IPS DF 4.7 (cell line): ENCODE measurements around the gene RAVER1.
"Not testable (repeated sequence)": the region's sequence is repeated elsewhere in the genome, so short reads cannot be mapped to it uniquely, and the experiment has no call there.

Experiments
- DNase-seq: peaks from one replicate; pipeline ENCODE4 v3.0.0-alpha.2; 2013; ENCODE audit warnings: low spot score; ENCODE audit errors: extremely low read depth

The RAVER1 gene, protein sequence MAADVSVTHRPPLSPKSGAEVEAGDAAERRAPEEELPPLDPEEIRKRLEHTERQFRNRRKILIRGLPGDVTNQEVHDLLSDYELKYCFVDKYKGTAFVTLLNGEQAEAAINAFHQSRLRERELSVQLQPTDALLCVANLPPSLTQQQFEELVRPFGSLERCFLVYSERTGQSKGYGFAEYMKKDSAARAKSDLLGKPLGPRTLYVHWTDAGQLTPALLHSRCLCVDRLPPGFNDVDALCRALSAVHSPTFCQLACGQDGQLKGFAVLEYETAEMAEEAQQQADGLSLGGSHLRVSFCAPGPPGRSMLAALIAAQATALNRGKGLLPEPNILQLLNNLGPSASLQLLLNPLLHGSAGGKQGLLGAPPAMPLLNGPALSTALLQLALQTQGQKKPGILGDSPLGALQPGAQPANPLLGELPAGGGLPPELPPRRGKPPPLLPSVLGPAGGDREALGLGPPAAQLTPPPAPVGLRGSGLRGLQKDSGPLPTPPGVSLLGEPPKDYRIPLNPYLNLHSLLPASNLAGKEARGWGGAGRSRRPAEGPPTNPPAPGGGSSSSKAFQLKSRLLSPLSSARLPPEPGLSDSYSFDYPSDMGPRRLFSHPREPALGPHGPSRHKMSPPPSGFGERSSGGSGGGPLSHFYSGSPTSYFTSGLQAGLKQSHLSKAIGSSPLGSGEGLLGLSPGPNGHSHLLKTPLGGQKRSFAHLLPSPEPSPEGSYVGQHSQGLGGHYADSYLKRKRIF

DNA sequence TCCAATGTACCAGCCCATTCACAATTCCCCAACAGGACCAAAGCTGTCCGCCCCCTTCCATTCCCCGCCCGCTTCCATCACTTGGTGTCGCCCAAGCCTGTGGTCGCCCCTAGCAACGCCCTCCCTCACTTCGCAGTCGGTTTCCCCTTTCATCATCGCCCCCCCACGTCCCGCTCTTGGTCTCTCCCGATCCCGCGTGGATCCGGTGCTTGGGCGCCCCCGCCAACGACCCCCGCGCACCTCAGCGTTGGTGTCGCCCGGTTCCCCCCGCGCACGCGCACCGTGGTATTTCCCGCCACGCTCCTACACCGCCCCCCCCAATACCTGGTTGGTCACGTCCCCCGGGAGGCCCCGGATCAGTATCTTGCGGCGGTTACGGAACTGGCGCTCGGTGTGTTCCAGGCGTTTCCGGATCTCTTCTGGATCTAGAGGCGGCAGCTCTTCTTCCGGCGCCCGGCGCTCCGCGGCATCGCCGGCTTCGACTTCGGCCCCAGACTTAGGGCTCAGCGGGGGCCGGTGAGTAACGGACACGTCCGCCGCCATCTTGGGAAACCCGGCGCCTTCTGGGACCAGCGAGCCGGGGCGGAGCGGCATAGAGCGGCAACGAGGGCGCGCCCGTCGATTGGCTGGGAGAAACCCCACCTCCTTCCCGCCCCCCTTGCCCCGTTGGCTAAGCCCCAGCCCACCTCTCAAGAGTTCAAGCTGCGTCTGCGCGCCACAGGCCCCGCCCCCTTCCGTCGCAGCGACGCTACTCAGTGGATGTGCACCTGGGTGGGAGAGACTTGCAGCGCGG is at the start of gene RAVER1:
TSS of gene RAVER1 (minus strand) at position 565 of the 793 bp plus-strand sequence. CDS start at position 543, 22 bp downstream.
- DNase-seq: no peak

DNA sequence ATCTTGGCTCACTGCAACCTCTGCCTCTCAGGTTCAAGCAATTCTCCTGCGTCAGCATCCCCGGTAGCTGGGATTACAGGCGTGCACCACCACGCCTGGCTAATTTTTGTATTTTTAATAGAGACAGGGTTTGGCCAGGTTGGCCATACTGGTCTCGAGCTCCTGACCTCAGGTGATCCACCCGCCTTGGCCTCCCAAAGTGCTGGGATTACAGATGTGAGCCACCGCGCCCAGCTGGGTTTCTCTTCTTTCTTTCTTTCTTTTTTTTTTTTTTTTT is 49.8 kb upstream of the RAVER1 start:
- not testable (repeated sequence) for DNase-seq

DNA sequence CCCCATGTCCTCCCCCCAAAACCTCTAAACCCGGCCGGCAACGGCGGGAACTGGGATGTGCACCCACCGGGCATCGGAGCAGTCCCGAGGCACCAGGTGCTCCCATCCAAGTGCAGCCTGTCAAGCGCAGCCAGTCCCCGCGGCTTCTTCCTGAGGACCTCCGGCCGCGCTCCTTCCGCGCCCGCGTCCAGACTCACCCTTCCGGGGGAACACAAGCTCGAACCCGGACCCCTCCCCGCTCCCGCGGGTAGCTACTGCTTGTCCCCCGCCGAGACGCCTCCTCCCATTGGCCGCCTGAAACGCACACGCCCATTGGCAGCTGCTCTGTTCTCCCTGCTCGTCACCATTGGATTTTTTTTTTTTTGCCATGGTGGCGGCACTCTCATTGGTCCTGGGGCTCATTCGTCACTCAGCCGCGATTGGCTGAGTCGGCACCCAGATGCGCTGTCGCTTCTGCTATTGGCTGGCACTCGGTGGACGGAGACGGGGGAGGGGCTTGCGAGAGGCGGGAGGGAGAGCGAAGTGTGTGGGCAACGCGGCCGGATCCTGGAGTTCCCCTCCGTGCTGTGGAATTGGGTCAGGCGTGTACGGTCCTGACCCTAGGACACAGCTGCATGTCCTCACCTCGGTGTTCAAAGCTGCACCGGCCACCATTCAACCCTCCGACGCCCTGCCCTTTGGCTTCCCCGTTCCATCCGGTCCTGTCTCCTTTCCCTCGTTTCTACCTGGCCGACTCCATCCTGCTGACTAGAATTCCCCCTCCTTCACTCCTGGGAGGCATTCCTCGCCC is 47.2 kb upstream of the RAVER1 start, which contains the start of gene TYK2:
TSS of gene TYK2 (minus strand) at position 260 of the 790 bp plus-strand sequence. CDS start 2,166 bp downstream, outside the sequence.
- no peak for DNase-seq

DNA sequence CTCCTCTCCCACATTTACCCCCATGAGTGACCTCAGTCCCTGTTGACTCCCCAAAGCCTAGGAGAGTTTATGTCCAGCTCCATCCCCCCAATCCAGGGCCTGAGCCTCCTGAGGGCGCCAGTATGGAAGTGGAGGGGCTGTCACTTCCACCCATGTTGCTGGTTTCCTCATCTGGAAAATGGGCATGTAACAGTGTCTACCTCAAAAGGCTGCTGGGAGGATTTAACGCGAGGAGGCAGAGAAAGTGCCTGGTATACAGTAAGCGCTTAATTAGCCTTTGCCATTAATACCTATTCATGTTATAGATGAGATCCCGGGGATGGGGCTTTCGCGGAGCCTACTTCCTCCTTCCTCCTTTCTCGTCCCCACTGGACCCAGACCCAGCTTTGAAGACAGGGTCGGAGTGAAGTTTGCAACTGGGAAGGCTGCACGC is 46.6 kb upstream of the RAVER1 start:
- DNase-seq: no peak

DNA sequence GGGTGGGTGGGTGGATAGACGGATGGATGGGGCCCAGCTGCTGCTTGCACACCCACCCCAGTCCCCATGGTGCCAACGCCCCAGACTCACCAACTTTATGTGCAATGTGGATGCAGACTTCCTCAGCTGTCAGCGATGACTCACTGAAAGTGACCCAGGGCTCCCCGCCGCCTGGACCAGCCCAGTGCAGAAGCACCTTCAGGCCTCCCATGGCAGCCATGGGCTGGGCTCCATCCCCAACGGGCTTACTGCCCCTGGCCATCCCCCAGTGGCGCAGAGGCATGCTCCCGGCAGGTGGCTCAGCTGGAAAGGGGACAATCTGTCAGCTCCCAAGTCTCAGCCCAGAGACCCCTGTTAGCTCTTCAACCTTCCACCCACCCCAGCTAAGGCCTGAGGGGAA is 44.8 kb upstream of the RAVER1 start:
- DNase-seq: no peak

DNA sequence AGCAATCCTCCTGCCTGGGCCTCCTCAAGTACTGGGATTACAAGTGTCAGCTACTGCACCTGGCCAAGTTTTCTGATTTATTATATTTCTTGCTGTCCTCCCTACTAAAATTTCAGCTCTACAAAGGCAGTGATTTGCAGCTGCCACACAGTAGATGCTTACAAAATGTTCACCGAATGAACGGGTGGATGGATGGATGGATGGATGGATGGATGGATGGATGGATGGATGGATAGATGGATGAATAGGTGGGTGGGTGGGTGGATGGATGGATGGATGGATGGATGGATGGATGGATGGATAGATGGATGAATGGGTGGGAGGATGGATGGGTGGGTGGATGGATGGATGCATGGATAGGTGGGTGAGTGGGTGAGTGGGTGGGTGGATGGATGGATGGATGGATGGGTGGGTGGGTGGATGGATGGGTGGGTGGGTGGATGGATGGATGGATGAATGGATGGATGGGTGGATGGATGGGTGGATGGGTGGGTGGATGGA is 43.9 kb upstream of the RAVER1 start:
- DNase-seq: not testable (repeated sequence)

DNA sequence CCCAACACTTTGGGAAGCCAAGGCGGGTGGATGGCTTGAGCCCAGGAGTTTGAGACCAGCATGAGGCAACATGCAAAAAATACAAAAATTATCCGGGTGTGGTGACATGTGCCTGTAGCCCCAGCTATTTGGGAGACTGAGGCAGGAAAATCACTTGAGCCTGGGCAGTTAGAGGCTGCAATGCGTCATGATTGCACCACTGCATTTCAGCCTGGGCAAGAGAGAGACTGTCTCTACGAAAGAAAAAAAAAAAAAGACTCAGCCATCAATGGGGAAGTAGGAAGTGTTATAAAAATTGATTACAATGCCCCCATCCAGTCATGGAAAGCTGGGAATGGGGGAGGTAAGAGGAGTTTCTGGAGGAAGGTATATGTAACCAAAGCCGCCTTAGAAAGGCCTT is 41.6 kb upstream of the RAVER1 start:
- DNase-seq: no peak

DNA sequence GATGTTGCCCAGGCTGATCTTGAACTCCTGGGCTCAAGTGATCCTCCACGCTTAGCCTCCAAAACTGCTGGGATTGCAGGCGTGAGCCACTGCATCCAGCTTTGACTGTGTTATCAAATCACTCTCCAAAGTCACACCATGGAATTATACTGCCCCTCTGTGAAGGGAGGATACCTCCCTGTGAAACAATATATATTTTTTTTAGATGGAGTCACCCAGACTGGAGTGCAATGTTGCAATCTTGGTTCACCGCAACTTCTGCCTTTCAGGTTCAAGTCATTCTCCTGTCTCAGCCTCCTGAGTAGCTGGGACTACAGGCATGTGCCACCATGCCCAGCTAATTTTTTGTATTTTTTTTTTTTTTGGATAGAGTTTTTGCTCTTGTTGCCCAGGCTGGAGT is 39.4 kb upstream of the RAVER1 start:
- no peak for DNase-seq

DNA sequence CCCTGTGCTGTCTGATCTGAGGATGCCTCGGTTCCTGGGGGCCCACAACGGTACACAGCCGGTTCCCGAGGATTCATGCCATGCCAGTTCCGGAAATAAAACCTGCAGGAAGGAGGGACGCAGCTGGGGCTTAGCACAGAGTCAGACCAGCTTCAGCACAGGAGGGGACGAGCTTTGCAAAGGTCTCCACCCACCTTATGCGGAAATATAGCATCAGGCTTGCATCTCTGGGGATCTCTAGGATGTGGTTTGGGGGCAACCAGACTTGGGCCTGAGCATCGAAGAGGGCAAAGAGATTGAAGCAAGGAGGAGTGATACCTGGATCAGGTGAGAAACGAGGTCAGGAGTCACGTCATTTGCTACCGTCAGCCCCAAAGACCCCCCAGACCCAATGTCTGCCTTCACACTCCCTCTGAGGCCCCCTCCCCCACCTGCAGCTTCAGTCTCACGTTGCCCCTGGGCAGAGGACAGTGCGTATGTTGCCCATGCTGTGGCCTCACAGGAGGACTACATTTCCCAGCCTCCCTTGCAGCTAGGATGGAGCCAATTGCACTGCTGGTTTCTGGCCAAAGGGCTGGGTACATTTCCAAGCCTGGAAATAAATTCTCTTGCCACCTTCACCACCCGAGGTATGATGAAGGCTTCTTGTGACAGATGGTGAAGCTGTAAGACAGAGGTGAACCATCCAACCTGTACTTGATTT is 34.9 kb upstream of the RAVER1 start:
- DNase-seq: no peak

DNA sequence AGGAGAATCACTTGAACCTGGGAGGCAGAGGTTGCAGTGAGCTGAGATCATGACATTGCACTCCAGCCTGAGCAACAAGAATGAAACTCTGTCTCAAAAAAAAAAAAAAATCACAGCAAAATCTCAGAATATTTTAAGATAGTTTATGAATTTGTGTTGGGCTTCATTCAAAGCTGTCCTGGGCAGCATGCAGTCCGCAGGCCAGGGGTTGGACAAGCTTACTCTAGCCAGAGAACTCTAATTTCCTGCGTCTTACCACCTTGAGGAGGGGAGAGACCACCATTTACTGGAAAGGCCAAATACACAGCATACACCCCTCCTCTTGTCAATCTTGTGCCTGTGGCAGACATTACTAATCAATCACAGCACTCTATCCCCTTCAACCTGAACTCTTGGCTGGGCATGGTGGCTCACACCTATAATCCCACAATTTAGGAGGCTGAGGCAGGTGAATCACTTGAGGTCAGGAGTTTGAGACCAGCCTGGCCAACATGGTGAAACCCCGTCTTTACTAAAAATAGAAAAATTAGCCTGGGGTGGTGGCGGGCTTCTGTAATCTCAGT is 33.7 kb upstream of the RAVER1 start:
- not testable (repeated sequence) for DNase-seq

DNA sequence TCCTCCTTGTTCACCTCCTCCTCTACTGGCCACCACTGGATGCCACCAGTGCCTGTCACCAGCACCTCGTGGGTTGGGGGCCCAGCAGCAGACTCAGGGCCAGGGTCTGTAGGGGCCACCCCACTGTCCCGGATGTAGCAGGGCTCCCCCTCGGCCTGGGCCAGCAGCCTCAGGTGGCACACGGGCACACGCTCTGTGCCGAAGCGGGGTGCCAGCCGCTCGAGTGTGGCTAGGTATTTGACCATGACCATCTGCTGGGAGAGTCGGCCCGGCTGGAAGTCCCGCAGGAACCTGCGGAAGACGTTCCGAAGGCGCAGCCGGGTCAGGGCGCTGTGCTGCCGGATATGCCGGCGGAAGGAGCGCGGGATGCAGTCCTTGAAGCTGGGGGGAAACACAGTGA is 32.2 kb upstream of the RAVER1 start:
- DNase-seq: no peak

DNA sequence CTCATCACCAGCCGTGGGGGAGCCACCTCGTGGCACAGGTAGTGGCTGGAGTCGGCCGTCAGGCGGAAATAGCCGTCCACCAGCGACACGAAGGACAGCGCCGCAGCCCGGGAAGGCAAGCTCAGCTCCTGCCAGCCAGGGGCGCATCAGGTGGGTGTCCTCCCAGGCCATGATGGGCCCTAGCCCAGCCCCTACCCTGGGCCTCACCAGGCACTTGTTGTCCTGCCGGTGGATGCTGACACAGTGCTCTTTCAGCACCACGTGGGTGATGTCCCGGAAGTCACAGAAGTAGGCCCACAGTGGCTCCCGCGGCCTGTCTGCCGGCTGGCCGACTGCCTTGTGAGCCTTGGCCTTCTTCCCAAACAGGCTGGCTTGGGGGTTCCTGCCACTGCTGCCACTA is 31.3 kb upstream of the RAVER1 start:
- DNase-seq: no peak

DNA sequence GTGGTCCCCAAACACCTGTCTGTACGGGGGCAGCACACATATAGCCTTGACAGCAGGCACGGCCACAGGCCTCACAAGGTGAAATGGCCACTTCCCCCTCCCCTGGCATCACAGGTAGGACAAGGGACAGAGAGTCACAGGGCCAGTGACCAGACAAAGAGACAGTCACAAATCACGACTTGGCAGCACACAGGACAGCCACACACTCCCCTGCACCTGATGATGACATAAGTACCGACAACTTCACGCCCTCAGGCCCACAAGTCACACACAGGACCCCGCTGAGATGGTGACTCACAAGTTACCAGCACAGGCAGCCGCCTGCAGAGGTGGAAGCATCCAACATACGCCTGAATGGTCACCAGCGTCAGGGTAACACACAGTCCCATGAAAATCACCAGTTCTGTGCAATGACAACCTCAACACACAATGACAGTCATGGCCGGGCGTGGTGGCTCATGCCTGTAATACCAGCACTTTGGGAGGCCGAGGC is 30.5 kb upstream of the RAVER1 start:
- DNase-seq: no peak

DNA sequence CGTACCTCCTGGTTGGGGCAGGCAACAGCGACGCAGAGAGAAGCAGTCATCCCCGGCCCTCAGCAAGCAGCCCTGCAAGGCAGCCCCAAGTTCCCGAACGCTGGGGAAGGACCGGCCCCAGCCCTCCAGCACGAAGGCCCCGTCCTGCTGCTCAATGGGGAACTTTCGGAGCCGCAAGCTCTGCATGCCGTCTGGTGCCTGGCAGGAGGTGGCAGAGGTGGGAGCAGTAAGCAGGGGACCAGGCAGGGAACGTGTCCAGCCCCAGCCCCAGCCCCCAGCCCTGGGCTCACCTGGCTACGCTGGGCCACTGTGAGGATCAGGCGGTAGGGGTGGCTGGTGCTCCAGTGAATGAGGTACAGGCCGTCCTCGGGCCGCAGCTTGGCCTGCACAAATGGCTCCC is 28.9 kb upstream of the RAVER1 start:
- DNase-seq: no peak

DNA sequence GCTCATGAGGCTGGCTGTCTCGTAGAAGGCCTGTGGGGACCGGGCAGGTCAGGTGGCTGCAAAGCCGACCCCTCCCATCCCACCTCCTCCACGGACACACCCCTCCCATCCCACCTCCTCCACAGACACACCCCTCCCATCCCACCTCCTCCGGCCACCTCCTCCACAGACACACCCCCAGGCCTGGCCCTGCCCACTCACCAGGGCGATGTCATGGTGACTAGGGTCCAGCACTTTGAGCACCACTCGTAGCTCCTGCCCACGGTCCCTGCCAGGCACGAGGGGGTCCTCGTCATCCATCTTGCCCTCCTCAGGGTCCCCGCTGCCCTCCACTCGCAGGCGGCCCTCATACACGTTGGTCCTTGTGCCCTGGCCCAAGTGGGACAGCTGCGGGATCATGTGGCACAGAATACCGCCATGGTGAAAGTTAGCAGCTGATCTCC is 28.3 kb upstream of the RAVER1 start:
- DNase-seq: no peak

DNA sequence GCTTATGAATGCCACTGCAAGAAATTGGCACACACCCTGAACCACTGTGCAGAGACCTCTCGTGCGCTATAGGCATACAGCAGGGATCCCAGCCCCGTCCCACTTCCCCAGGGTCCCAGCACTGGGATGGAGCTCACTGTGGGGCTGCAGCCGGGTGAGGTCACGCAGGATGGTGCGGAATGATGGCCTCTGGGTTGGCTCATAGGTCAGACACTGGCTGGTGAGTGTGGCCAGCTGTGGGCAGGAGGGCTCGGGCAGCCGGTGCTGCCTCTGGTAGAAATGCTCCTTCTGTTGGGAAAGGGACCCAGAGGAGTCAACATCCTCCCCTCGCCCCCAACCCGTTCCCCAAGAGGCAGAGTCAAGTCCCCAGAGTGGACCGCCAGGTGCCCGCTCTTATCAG is 23.1 kb upstream of the RAVER1 start:
- no peak for DNase-seq

DNA sequence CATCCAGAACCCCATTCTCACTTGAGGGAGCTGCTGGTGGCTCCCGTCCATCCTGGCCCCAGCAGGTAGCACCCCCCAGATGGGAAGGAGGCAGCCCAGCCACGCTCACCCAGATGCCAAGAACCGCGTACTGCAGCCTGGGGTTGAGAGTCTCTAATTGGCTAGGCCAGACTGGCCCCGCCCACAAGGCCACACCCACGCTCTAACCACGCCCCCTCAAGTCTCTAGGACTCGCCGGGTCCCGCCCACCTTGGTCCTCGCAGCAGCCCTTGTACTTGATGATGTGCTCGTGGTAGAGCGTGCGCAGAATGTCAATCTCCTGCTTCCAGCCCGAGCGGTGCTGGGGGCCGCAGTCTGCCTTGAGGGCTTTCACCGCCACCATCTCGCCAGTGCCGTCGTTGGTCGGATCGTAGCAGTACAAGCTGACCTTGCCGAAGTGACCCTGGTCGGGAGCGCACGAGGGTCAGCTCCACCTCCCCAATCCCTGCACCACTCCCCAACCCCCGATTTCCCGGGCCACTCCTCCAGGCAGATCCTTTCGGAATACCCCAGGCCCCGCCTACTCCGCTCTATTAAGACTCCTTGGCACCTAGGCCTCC is 20.6 kb upstream of the RAVER1 start:
- DNase-seq: no peak

DNA sequence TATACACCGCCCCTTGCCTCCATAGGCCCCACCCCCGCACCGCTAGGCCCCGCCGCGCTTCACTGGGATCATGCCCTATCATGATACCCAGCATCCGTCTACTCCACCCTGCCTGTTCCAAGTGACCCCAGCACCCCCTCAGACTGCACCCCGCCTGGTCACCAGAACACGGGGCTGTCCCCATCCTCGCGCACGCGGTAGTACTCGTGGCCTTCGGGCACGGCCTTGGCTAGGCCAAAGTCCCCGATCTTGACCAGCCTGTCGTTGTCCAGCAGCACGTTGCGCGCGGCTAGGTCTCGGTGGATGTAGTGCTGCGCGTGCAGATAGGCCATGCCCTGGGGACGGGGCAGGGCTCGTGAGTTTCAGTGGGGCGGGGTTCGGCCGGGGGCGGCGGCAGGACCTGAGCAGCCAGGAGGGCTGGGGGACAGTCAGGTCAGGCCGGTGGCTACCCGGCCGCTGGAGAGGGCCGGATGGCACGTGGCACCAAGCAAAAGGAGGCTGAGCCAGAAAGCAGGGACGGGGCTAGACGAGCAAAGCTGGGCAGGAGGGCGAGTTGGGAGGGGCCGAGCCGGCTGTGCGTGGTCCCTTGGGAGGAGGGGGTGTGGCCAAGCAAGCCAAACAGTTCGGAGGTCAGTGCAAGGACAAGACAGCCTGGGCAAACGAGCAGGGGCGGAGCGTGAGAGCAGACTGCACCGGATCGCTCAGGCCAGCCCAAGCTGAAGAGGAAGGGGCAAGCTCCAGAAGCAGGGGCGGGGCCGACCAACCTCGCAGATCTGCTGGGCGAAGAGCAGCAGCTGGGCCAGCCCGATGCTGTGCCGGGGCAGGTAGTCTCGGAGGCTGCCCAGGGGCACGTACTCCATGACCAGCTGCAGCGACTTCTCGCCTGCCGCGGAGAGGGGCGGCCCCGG is 19.7 kb upstream of the RAVER1 start:
- no peak for DNase-seq
